Mesenchymal stem cell (in vitro differentiated cells and primary cell): ENCODE measurements around the gene UGT1A3.
"Not testable (repeated sequence)": the region's sequence is repeated elsewhere in the genome, so short reads cannot be mapped to it uniquely, and the experiment has no call there.

Experiments
- DNase-seq: peaks from one replicate; pipeline ENCODE4 v3.0.0-alpha.2; 2013
- H2AFZ ChIP-seq: one replicate; pipeline ENCODE4 v1.6.1; 2013; ENCODE audit warnings: low read depth, mild to moderate bottlenecking, control low read depth, inconsistent platforms, low read length, moderate library complexity
- H2AK5ac ChIP-seq: 2 replicates; pipeline ENCODE4 v1.6.1; 2013; ENCODE audit warnings: low read length, moderate library complexity, mild to moderate bottlenecking, inconsistent platforms; ENCODE audit not compliant: severe bottlenecking
- H2BK120ac ChIP-seq: one replicate; pipeline ENCODE4 v1.6.1; 2013; ENCODE audit warnings: low read depth, mild to moderate bottlenecking, inconsistent platforms, low read length, moderate library complexity
- H2BK12ac ChIP-seq, 2 experiments: one replicate each; pipeline ENCODE4 v1.6.1; 2013; ENCODE audit warnings: inconsistent platforms in 2 of 2, low read length in 2 of 2, mild to moderate bottlenecking in 2 of 2, moderate library complexity in 2 of 2, control low read depth in 1 of 2
- H2BK15ac ChIP-seq: one replicate; pipeline ENCODE4 v1.6.1; 2013; ENCODE audit warnings: mild to moderate bottlenecking, low read depth, inconsistent platforms; ENCODE audit not compliant: poor library complexity, severe bottlenecking
- H2BK5ac ChIP-seq: 2 replicates; pipeline ENCODE4 v1.6.1; 2013; ENCODE audit warnings: low read depth, mild to moderate bottlenecking, low read length, control low read depth, inconsistent platforms; ENCODE audit not compliant: poor library complexity, severe bottlenecking
- H3K14ac ChIP-seq, 2 experiments: one replicate each; pipeline ENCODE4 v1.6.1; 2013; ENCODE audit warnings: inconsistent platforms in 2 of 2, low read length in 2 of 2, control low read depth in 1 of 2, mild to moderate bottlenecking in 1 of 2, moderate library complexity in 1 of 2
- H3K18ac ChIP-seq, 2 experiments: one replicate each; pipeline ENCODE4 v1.6.1; 2013; ENCODE audit warnings: inconsistent platforms in 2 of 2, low read length in 2 of 2, control low read depth in 1 of 2, low read depth in 1 of 2, mild to moderate bottlenecking in 1 of 2
- H3K23ac ChIP-seq, 2 experiments: one replicate each; pipeline ENCODE4 v1.6.1; 2013; ENCODE audit warnings: inconsistent platforms in 2 of 2, low read length in 2 of 2, mild to moderate bottlenecking in 2 of 2, moderate library complexity in 2 of 2, control low read depth in 1 of 2
- H3K27ac ChIP-seq: 2 replicates; pipeline ENCODE4 v1.5.1; 2013; ENCODE audit warnings: mild to moderate bottlenecking, moderate library complexity, low read length, control low read depth, inconsistent platforms; ENCODE audit not compliant: poor library complexity, severe bottlenecking
- H3K27me3 ChIP-seq, 2 experiments: 2 replicates each; pipeline versions ENCODE4 v1.6.1 to v1.7.0; 2013; ENCODE audit warnings: low read length in 2 of 2, mild to moderate bottlenecking in 2 of 2, moderate library complexity in 2 of 2, control low read depth in 1 of 2, inconsistent platforms in 1 of 2; ENCODE audit not compliant: control insufficient read depth in 1 of 2, insufficient read depth in 1 of 2
- H3K36me3 ChIP-seq, 2 experiments: 2 replicates each; pipeline versions ENCODE4 v1.6.1 to v1.7.0; 2013; ENCODE audit warnings: low read length in 2 of 2, control low read depth in 1 of 2, inconsistent platforms in 1 of 2, low read depth in 1 of 2, mild to moderate bottlenecking in 1 of 2; ENCODE audit not compliant: insufficient read depth in 2 of 2, control insufficient read depth in 1 of 2
- H3K4ac ChIP-seq, 2 experiments: one replicate each; pipeline ENCODE4 v1.6.1; 2013; ENCODE audit warnings: inconsistent platforms in 2 of 2, low read length in 2 of 2, mild to moderate bottlenecking in 2 of 2, moderate library complexity in 2 of 2, control low read depth in 1 of 2, low read depth in 1 of 2
- H3K4me1 ChIP-seq: 2 replicates; pipeline ENCODE4 v1.6.1; 2013; ENCODE audit warnings: low read depth, low read length, control low read depth; ENCODE audit not compliant: control insufficient read depth, insufficient read depth
- H3K4me2 ChIP-seq: 2 replicates; pipeline ENCODE4 v1.6.1; 2013; ENCODE audit warnings: low read length, mild to moderate bottlenecking, inconsistent platforms; ENCODE audit not compliant: poor library complexity, severe bottlenecking
- H3K4me3 ChIP-seq, 2 experiments: 2 replicates each; pipeline versions ENCODE4 v1.5.1 to v1.7.0; 2013; ENCODE audit warnings: low read length in 2 of 2, mild to moderate bottlenecking in 2 of 2, control low read depth in 1 of 2, low read depth in 1 of 2; ENCODE audit not compliant: insufficient read depth in 1 of 2
- H3K79me1 ChIP-seq: replicated peaks from 2 replicates; pipeline ENCODE4 v1.6.1; 2013; ENCODE audit warnings: mild to moderate bottlenecking, control low read depth, low read length, inconsistent platforms; ENCODE audit not compliant: poor library complexity, severe bottlenecking
- H3K9ac ChIP-seq: 2 replicates; pipeline ENCODE4 v1.7.0; 2013; ENCODE audit warnings: mild to moderate bottlenecking, low read length, moderate library complexity
- H3K9me3 ChIP-seq: 2 replicates; pipeline ENCODE4 v1.7.0; 2013; ENCODE audit warnings: mild to moderate bottlenecking, low read length; ENCODE audit not compliant: control insufficient read depth
- H4K8ac ChIP-seq: one replicate; pipeline ENCODE4 v1.6.1; 2013; ENCODE audit warnings: inconsistent platforms, mild to moderate bottlenecking, low read length, moderate library complexity
- H4K91ac ChIP-seq: one replicate; pipeline ENCODE4 v1.6.1; 2013; ENCODE audit warnings: mild to moderate bottlenecking, low read length, inconsistent platforms
- WGBS: methylation state at CpG from one replicate; pipeline ENCODE4 v1.1.7; 2013; ENCODE audit warnings: mixed read lengths; 5-methylcytosine and 5-hydroxymethylcytosine counted together

UGT1A3 gene

GRCh38 chr2:233700842-233701241 lies 28.0 kb upstream of the UGT1A3 start:
- not testable (repeated sequence) for H3K79me1 ChIP-seq, H3K4ac ChIP-seq, H3K36me3 ChIP-seq, H3K4me1 ChIP-seq, H2BK120ac ChIP-seq, H2BK12ac ChIP-seq, DNase-seq, H2BK5ac ChIP-seq, H3K27ac ChIP-seq, H3K27me3 ChIP-seq, H3K4me2 ChIP-seq, H3K14ac ChIP-seq, H3K9me3 ChIP-seq, H4K91ac ChIP-seq, H3K18ac ChIP-seq, H2AFZ ChIP-seq, H2AK5ac ChIP-seq, H3K9ac ChIP-seq, H4K8ac ChIP-seq, H3K23ac ChIP-seq, H2BK15ac ChIP-seq, H3K4me3 ChIP-seq
- WGBS: no CpG with 5 or more reads among the region's 5 CpGs

DNA sequence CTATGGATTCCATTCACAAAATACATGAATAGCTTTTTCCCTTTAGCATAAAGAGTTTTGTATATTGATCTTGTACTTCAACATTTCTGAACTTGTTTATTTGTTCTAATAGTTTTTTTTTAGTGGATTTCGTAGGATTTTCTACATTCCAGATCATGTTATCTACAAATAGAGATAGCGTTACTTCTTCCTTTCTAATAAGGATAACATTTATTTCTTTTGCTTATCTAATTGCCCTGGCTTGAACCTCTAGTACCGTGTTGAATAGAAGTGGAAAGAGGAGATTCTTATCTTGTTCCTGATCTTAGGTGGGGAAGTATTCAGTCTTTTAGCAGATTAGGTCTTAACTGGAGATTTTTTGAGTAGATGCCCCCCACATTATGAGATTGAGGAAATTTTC lies 26.6 kb upstream of the UGT1A3 start:
- Histone ChIP-seq H4K8ac (no peak overlapping the region), H3K18ac (no peak overlapping the region), H3K4me1 (peaks cover 7% of the 10 kb centered on the region), H2AFZ (no peak overlapping the region), H4K91ac (no peak overlapping the region), H3K9ac (no peak overlapping the region), H3K4me2 (no peak overlapping the region), H3K14ac (no peak overlapping the region), H3K79me1 (no peaks in the 10 kb centered on the region), H3K9me3 (no peaks in the 10 kb centered on the region), H2BK5ac (no peak overlapping the region), H2BK120ac (no peak overlapping the region), H2BK15ac (no peak overlapping the region), H3K36me3 (no peaks in the 10 kb centered on the region), H2AK5ac (no peak overlapping the region), H3K4me3 (no peak overlapping the region), H3K23ac (no peak overlapping the region), H3K27ac (no peak overlapping the region), H3K27me3 (peaks cover 0 to 5% of the 10 kb centered on the region in 2 experiments), H3K4ac (no peak overlapping the region), H2BK12ac (no peak overlapping the region)
- no peak for DNase-seq
- 29% methylated on average over 1 of the region's 3 CpGs for WGBS

GRCh38 chr2:233705911-233706506 lies 22.8 kb upstream of the UGT1A3 start:
- Histone ChIP-seq H2BK15ac (no peak overlapping the region), H3K14ac (no peak overlapping the region), H4K91ac (no peak overlapping the region), H3K4me2 (no peak overlapping the region), H3K4ac (no peak overlapping the region), H3K36me3 (no peaks in the 10 kb centered on the region), H3K4me3 (no peak overlapping the region), H3K23ac (no peak overlapping the region), H3K4me1 (peaks cover 6% of the 10 kb centered on the region), H2BK12ac (no peak overlapping the region), H3K27ac (no peak overlapping the region), H2BK120ac (no peak overlapping the region), H3K27me3 (peaks cover 0 to 5% of the 10 kb centered on the region in 2 experiments), H4K8ac (no peak overlapping the region), H3K18ac (no peak overlapping the region), H2AK5ac (peak overlapping the region; percentile 9), H2BK5ac (no peak overlapping the region), H3K9me3 (no peaks in the 10 kb centered on the region), H3K9ac (no peak overlapping the region), H2AFZ (no peak overlapping the region), H3K79me1 (no peaks in the 10 kb centered on the region)
- DNase-seq: no peak
- WGBS: 67% methylated on average over 4 of the region's 4 CpGs

DNA sequence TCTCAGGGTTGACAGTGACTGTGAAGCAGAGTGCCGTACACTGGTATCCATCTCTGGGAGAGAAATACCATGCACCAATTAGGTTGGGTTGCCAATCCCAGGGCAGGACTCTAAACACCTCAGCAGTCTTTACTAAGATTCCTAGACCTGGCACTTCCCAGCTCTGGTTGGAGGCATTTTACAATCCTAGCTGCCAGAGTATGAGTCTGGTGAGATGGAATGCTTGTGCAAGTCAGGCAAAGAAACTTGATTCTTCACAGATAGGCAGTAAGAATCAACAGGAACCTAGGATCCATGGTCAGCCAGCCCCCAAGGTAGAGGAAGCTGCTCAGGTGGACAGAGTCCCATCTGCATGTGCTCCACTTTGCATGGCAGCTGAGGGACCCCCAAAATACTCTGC lies 22.1 kb upstream of the UGT1A3 start:
- H3K9ac ChIP-seq: no peak overlapping the region
- no peak overlapping the region for H3K4me2 ChIP-seq
- H3K79me1 ChIP-seq: no peaks in the 10 kb centered on the region
- H3K23ac ChIP-seq: no peak overlapping the region
- no peak overlapping the region for H3K4me3 ChIP-seq
- H4K91ac ChIP-seq: no peak overlapping the region
- no peaks in the 10 kb centered on the region for H3K36me3 ChIP-seq
- no peak overlapping the region for H2BK12ac ChIP-seq
- no peak overlapping the region for H2BK120ac ChIP-seq
- H3K4me1 ChIP-seq: peaks cover 11% of the 10 kb centered on the region
- no peak overlapping the region for H2BK5ac ChIP-seq
- no peak overlapping the region for H2BK15ac ChIP-seq
- H2AFZ ChIP-seq: no peak overlapping the region
- H4K8ac ChIP-seq: no peak overlapping the region
- no peak overlapping the region for H3K4ac ChIP-seq
- peaks cover 0 to 5% of the 10 kb centered on the region in 2 experiments for H3K27me3 ChIP-seq
- H3K14ac ChIP-seq: no peak overlapping the region
- 80% methylated on average over 1 of the region's 1 CpG for WGBS
- no peak overlapping the region for H2AK5ac ChIP-seq
- peak overlapping the region; percentile 36 for H3K27ac ChIP-seq
- H3K18ac ChIP-seq: no peak overlapping the region
- no peaks in the 10 kb centered on the region for H3K9me3 ChIP-seq
- peak; percentile 4 for DNase-seq
